Left ventricle myocardium inferior (tissue), 1 donor: Measurements from ENCODE around the gene GGT1. TPM values are rescaled to one million over a fixed set of nuclear protein-coding genes. Genes with fewer than 3 reads are reported as not detected.

Source experiments
- DNase-seq: peaks from one replicate; pipeline ENCODE4 v3.0.0-alpha.2; 2020
- H3K27ac ChIP-seq: fragments of 200-600 bp; replicated peaks from 2 replicates; pipeline ENCODE4 v1.8.0; 2021
- H3K27me3 ChIP-seq: fragments of 200-600 bp; 2 replicates; pipeline ENCODE4 v1.8.0; 2021; ENCODE audit warnings: low read depth
- H3K36me3 ChIP-seq: fragments of 200-600 bp; 2 replicates; pipeline ENCODE4 v1.8.0; 2021
- H3K4me1 ChIP-seq: fragments of 200-600 bp; 2 replicates; pipeline ENCODE4 v1.8.0; 2021
- H3K4me3 ChIP-seq: fragments of 200-600 bp; 2 replicates; pipeline ENCODE4 v1.8.0; 2021; ENCODE audit warnings: mild to moderate bottlenecking, moderate library complexity
- H3K9me3 ChIP-seq: fragments of 200-600 bp; replicated peaks from 2 replicates; pipeline ENCODE4 v1.8.0; 2021
- intact Hi-C: fragments of 100-400 bp; cut with micrococcal nuclease; formaldehyde crosslinking; loops from one replicate; pipeline ENCODE4 v1.11.0; 2022
- total RNA-seq: library from RNA; stranded (reverse); fragmentation: NEBNext Ultra II Directional; extraction: Animal tissue kit (Norgen Biotek cat#: 25700); gene quantifications from one replicate; pipeline ENCODE4 v1.2.1, GENCODE V29; 2021
- TF ChIP-seq, protein P1 (sequence below): fragments of 200-600 bp; IDR thresholded peaks from 2 replicates; pipeline ENCODE4 v1.8.0; 2021; ENCODE audit warnings: antibody characterized with exemption, mild to moderate bottlenecking, borderline replicate concordance
- donor health status: DM: no; HTN: yes; CAD: no; lungs with severe emphysema.

Gene GGT1
- total RNA-seq, 1 donor from 2014 or later: 1.1 TPM

DNA sequence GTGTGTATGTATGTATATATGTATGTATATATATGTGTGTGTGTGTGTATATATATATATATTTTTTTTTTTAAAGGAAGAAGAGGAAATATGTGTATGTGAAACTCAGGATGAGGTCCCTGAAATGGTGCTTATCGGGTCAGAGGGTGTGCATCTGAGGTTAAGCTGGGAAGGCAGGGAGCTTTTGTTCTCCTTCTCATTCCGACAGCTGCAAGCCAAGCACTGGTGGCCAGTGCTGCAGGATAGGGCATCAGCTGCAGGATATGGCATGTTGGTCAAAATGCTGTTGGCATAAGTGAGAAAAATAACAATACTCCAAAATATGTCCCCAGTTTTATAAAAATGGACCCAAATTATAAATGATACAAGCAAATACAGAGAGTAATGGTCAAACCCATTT lies 39.7 kb upstream of the GGT1 start:
- Histone ChIP-seq H3K9me3 (no peaks in the 10 kb centered on the region), H3K36me3 (peaks cover 34% of the 10 kb centered on the region), H3K27me3 (no peaks in the 10 kb centered on the region), H3K4me1 (peaks cover 90% of the 10 kb centered on the region), H3K27ac (peak overlapping the region; percentile 89), H3K4me3 (no peak overlapping the region)
- TF ChIP-seq, protein P1, sequence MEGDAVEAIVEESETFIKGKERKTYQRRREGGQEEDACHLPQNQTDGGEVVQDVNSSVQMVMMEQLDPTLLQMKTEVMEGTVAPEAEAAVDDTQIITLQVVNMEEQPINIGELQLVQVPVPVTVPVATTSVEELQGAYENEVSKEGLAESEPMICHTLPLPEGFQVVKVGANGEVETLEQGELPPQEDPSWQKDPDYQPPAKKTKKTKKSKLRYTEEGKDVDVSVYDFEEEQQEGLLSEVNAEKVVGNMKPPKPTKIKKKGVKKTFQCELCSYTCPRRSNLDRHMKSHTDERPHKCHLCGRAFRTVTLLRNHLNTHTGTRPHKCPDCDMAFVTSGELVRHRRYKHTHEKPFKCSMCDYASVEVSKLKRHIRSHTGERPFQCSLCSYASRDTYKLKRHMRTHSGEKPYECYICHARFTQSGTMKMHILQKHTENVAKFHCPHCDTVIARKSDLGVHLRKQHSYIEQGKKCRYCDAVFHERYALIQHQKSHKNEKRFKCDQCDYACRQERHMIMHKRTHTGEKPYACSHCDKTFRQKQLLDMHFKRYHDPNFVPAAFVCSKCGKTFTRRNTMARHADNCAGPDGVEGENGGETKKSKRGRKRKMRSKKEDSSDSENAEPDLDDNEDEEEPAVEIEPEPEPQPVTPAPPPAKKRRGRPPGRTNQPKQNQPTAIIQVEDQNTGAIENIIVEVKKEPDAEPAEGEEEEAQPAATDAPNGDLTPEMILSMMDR: no peak
- no peak for DNase-seq
- intact Hi-C loops: no loop called here

DNA sequence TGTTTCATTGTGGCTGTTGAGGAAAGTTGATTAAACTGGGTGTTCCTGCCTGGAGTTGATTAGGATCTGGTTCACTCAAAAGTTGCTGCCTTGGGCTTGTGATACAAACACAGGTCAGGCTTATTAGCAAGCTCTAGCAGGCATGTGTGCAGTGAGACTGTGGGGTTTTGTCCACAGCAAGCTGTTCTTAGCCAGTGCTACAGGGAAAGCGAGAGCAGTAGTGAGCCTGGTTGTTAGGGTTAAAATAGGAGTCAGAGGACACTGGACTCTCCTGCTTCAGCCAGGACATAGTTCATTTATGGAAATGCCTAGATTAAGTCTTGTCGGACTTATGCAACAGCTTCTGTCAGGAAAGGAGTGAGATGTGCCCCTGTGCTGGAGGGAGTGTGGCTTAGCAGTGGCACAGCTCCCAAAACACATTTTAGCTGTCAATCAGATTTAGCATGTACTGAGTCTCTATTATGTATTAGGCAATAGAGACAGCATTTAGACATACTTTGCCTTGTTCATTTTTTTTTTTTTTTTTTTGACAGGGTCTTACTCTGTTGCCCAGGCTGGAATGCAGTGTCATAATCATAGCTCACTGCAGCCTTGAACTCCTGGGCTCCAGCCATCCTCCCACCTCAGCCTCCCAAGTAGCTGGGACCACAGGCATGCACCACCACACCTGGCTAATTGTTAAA lies 38.5 kb upstream of the GGT1 start:
- H3K36me3 ChIP-seq: peaks cover 34% of the 10 kb centered on the region
- no peaks in the 10 kb centered on the region for H3K27me3 ChIP-seq
- peaks cover 81% of the 10 kb centered on the region for H3K4me1 ChIP-seq
- TF ChIP-seq, protein P1: no peak
- DNase-seq: no peak
- intact Hi-C loops: no loop called here
- no peaks in the 10 kb centered on the region for H3K9me3 ChIP-seq
- H3K4me3 ChIP-seq: no peak overlapping the region
- H3K27ac ChIP-seq: peak overlapping the region; percentile 89

DNA sequence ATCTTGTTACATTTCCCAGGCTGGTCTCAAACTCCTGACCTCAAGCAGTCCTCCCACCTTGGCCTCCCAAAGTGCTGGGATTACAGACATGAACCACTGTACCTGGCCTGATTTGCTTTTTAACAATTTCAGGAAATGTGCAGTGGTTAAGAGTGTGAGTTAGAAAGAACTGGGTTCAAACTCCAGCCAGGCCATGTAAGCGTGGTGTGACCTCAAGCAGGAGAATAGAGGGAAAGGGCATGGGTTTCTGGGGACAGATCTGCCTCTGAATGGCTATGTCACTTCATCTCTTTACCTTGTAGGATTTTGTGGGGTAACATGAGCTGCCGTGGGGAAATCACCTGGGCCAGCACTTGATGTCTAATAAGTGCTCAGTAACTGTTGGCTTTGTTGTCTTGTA lies 37.9 kb upstream of the GGT1 start:
- Histone ChIP-seq H3K27ac (peak overlapping the region; percentile 89), H3K4me1 (peaks cover 77% of the 10 kb centered on the region), H3K36me3 (peaks cover 36% of the 10 kb centered on the region), H3K27me3 (no peaks in the 10 kb centered on the region), H3K4me3 (no peak overlapping the region), H3K9me3 (no peaks in the 10 kb centered on the region)
- DNase-seq: no peak
- intact Hi-C loops: no loop called here
- TF ChIP-seq, protein P1: no peak

DNA sequence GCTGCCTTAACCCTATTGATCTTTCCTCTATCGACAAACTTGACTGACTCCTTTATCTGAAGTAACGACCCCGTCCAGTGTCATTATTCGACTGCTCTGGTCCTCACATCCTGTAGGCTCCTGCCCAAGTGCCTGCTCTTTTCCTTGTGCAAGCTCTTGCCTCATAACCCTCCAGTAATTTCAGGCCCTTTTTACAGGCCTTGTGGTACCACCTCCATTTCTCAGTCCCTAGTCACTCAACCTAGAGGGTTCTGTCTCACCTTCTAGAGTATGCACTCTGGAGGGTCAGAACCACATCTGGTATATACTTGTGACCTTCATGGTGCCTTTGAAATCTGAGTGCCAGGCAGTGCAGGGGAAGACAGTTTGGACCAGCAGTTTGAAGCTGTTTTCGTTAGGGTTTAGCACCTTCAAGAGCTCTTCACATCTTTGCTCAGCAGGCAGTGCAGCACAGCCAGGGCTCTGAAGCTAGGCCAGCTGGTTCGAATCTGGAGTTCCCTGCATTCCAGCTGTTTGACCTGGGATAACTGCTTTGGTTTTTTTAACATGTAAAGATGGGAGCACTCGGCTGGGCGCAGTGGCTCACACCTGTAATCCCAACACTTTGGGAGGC lies 36.0 kb upstream of the GGT1 start:
- Histone ChIP-seq H3K27me3 (no peaks in the 10 kb centered on the region), H3K9me3 (no peaks in the 10 kb centered on the region), H3K36me3 (peaks cover 46% of the 10 kb centered on the region), H3K27ac (peak overlapping the region; percentile 89), H3K4me1 (peaks cover 61% of the 10 kb centered on the region), H3K4me3 (no peak overlapping the region)
- TF ChIP-seq, protein P1: no peak
- no peak for DNase-seq
- intact Hi-C loops: no loop called here

DNA sequence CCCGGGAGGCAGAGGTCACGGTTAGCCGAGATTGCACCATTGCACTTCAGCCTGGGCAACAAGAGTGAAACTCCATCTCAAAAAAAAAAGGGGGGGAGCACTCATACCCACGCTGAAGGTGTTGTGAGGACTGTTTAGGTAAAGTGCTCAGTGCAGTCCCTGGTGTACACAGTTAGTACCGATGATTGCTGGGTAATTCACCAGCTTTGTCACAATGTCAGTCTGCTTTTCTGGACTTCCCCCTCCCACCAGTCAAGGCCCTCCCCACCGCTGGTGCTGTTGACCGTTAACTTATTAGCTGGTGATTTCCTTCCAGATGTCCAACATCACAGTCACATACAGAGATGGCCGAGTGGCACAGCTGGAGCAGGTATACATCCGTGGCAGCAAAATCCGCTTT lies 35.3 kb upstream of the GGT1 start:
- Histone ChIP-seq H3K27ac (peak overlapping the region; percentile 89), H3K36me3 (peaks cover 52% of the 10 kb centered on the region), H3K9me3 (no peaks in the 10 kb centered on the region), H3K4me1 (peaks cover 54% of the 10 kb centered on the region), H3K27me3 (no peaks in the 10 kb centered on the region), H3K4me3 (no peak overlapping the region)
- no peak for DNase-seq
- intact Hi-C loops: no loop called here
- TF ChIP-seq, protein P1: no peak
